Natural killer cell (primary cell): ENCODE measurements around the gene QRFPR. TPM values are rescaled to one million over a fixed set of nuclear protein-coding genes. Genes with fewer than 3 reads are reported as not detected.
"Not testable (repeated sequence)": the region's sequence is repeated elsewhere in the genome, so short reads cannot be mapped to it uniquely, and the experiment has no call there.

Experiments used
- ATAC-seq, 3 donors: fragments of 150-1000 bp in 2 of 3; fragments of 200-7000 bp in 1 of 3; cut with Tn5 transposase; 1 replicate in 1 of 3; 2 replicates in 2 of 3; pipeline ENCODE4 v1.10.0; 2021; ENCODE audit warnings: mild to moderate bottlenecking in 2 of 3, moderate library complexity in 2 of 3
- DNase-seq, 2 donors: peaks; one replicate each; pipeline versions ENCODE4 v3.0.0 to v3.0.0-alpha.2; 2013 to 2021; ENCODE audit warnings: mixed read lengths in 1 of 2
- H3K27ac ChIP-seq: one replicate; pipeline ENCODE4 v1.5.1; 2013; ENCODE audit warnings: mild to moderate bottlenecking, low read length
- H3K27me3 ChIP-seq: one replicate; pipeline ENCODE4 v1.6.1; 2013; ENCODE audit warnings: low read length; ENCODE audit not compliant: control insufficient read depth, insufficient read depth
- H3K36me3 ChIP-seq: one replicate; pipeline ENCODE4 v1.6.1; 2013; ENCODE audit warnings: low read length; ENCODE audit not compliant: control insufficient read depth, insufficient read depth
- H3K4me1 ChIP-seq: one replicate; pipeline ENCODE4 v1.6.1; 2013; ENCODE audit warnings: low read length; ENCODE audit not compliant: control insufficient read depth, insufficient read depth
- H3K4me3 ChIP-seq: one replicate; pipeline ENCODE4 v1.5.1; 2013; ENCODE audit warnings: low read length
- H3K9me3 ChIP-seq: one replicate; pipeline ENCODE4 v1.6.1; 2013; ENCODE audit warnings: low read length; ENCODE audit not compliant: control insufficient read depth, insufficient read depth
- H3K27ac Mint-ChIP-seq, 2 donors: one replicate each; pipeline ENCODE4 v1.8.0; 2022; ENCODE audit warnings: mild to moderate bottlenecking in 2 of 2, mixed read lengths in 2 of 2, moderate library complexity in 1 of 2
- H3K27me3 Mint-ChIP-seq, 2 donors: one replicate each; pipeline ENCODE4 v1.8.0; 2022; ENCODE audit warnings: low read depth in 2 of 2, mixed read lengths in 2 of 2
- H3K36me3 Mint-ChIP-seq: one replicate; pipeline ENCODE4 v1.8.0; 2022; ENCODE audit warnings: mixed read lengths
- H3K4me1 Mint-ChIP-seq, 2 donors: one replicate each; pipeline ENCODE4 v1.8.0; 2022; ENCODE audit warnings: mixed read lengths in 2 of 2
- H3K4me3 Mint-ChIP-seq: one replicate; pipeline ENCODE4 v1.8.0; 2022; ENCODE audit warnings: mild to moderate bottlenecking, moderate library complexity, mixed read lengths
- H3K9me3 Mint-ChIP-seq, 2 donors: one replicate each; pipeline ENCODE4 v1.8.0; 2022; ENCODE audit warnings: mixed read lengths in 2 of 2
- CTCF ChIP-seq: fragments of 200-600 bp; IDR thresholded peaks from one replicate; pipeline ENCODE4 v1.8.0; 2022; ENCODE audit warnings: antibody characterized with exemption
- WGBS: methylation state at CpG from one replicate; pipeline ENCODE4 v1.1.7; 2013; ENCODE audit warnings: missing lambda C conversion rate; ENCODE audit not compliant: insufficient coverage; 5-methylcytosine and 5-hydroxymethylcytosine counted together
- intact Hi-C: fragments of 100-400 bp; cut with micrococcal nuclease; formaldehyde crosslinking; loops from one replicate; pipeline ENCODE4 v1.14.2; 2022
- total RNA-seq, 4 donors: library from RNA; stranded (reverse); fragments of 120-200 nt in 1 of 4; gene quantifications; one replicate each; pipeline versions ENCODE4 v1.2.3 to v1.2.4, GENCODE V29; 2013 to 2022

Gene QRFPR
- total RNA-seq, 3 donors from 2014 or later (not counting 1 experiment from before 2014, with no cell fraction given), result not detected

DNA sequence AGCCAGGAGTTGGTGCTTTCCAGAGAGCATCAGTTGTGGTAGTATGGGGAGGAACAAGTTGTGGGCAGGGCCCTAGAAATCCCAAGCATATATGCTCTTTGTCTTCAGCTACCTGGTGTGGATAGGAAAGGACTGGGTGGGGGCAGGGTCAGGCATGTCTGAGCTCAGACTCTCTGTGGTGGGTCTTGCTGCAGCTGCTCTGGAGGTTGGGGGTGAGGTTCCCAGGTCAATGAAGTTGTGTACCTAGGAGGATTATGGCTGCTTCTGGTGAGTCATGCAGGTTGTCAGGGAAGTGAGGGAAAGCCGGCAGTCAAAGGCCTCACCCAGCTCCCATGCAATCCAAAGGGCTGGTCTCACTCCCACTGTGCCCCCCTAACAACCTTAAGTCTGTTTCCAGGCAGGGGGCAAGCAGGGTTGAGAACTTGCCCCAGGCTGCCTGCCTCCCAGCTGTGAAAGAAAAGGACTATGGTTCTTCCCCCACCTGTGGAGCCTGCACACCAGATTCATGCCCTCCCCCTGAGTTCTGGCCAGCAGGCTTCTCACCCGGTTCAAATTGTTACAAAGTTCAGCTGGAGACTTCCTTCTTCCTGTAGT lies 30.4 kb upstream of the QRFPR start:
- no peaks in the 10 kb centered on the region for H3K4me1 ChIP-seq
- Mint-ChIP-seq H3K4me1 (no peaks in the 10 kb centered on the region), H3K27ac (no peak overlapping the region), H3K4me3 (no peak overlapping the region), H3K9me3 (peaks cover 7 to 8% of the 10 kb centered on the region in 2 donors), H3K27me3 (peaks cover 0 to 8% of the 10 kb centered on the region in 2 donors), H3K36me3 (no peaks in the 10 kb centered on the region)
- no peaks in the 10 kb centered on the region for H3K36me3 ChIP-seq
- DNase-seq (no peak), ATAC-seq (no peak)
- intact Hi-C loops, result no loop called here
- WGBS, result 67% methylated on average over 2 of the region's 2 CpGs
- no peak overlapping the region for H3K27ac ChIP-seq
- H3K27me3 ChIP-seq, result no peaks in the 10 kb centered on the region
- H3K4me3 ChIP-seq, result no peak overlapping the region
- H3K9me3 ChIP-seq, result peaks cover 4% of the 10 kb centered on the region
- TF ChIP-seq CTCF, result no peak

GRCh38 chr4:121408567-121408966 lies 27.7 kb upstream of the QRFPR start:
- H3K4me1 Mint-ChIP-seq, H3K27ac ChIP-seq, H3K27me3 Mint-ChIP-seq, intact Hi-C loops, ATAC-seq, DNase-seq, H3K27ac Mint-ChIP-seq, H3K4me3 Mint-ChIP-seq, H3K9me3 Mint-ChIP-seq, H3K4me3 ChIP-seq, H3K36me3 Mint-ChIP-seq, H3K4me1 ChIP-seq, H3K9me3 ChIP-seq, H3K27me3 ChIP-seq, H3K36me3 ChIP-seq: not testable (repeated sequence)
- 65% methylated on average over 1 of the region's 2 CpGs for WGBS

DNA sequence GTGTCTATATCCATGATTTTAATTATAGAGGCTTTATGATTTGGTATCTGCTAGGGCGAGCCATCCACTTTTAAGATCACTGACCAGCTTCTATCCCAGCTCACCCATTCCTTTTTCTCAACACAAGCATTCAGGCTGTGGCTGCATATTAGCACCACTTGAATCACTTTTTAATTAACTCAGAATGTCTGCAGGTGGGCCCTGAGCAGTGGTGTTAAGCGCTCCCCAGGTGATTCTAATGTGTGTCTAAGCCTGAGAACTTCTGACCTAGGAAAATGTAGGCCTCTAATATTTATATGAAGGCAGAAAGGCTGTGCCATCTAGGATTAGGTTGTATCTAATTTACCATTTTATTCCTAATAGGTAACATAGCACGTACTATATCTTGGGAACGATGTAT lies 19.8 kb upstream of the QRFPR start:
- H3K36me3 Mint-ChIP-seq, result no peaks in the 10 kb centered on the region
- no peak for ATAC-seq

GRCh38 chr4:121397941-121398601 lies 17.3 kb upstream of the QRFPR start:
- Mint-ChIP-seq H3K4me1 (no peaks in the 10 kb centered on the region), H3K9me3 (no peaks in the 10 kb centered on the region), H3K36me3 (no peaks in the 10 kb centered on the region), H3K4me3 (no peak overlapping the region), H3K27ac (no peak overlapping the region), H3K27me3 (peaks cover 5 to 6% of the 10 kb centered on the region in 2 donors)
- H3K4me1 ChIP-seq, result no peaks in the 10 kb centered on the region
- DNase-seq (no peak), ATAC-seq (no peak)
- WGBS, result 89% methylated on average over 1 of the region's 1 CpG
- H3K27ac ChIP-seq, result no peak overlapping the region
- H3K36me3 ChIP-seq, result no peaks in the 10 kb centered on the region
- no peak for TF ChIP-seq CTCF
- H3K9me3 ChIP-seq, result no peaks in the 10 kb centered on the region
- H3K4me3 ChIP-seq, result no peak overlapping the region
- intact Hi-C loops, result no loop called here
- H3K27me3 ChIP-seq, result no peaks in the 10 kb centered on the region

More for the DNA sequence above, 19.8 kb upstream of the QRFPR start:
- no peaks in the 10 kb centered on the region for H3K4me1 ChIP-seq
- no peak for DNase-seq
- no peaks in the 10 kb centered on the region for H3K27me3 ChIP-seq
- peaks cover 3 to 13% of the 10 kb centered on the region in 2 donors for H3K27me3 Mint-ChIP-seq
- no peaks in the 10 kb centered on the region for H3K9me3 Mint-ChIP-seq
- H3K27ac ChIP-seq, result no peak overlapping the region
- TF ChIP-seq CTCF, result no peak
- H3K4me1 Mint-ChIP-seq, result no peaks in the 10 kb centered on the region
- no peaks in the 10 kb centered on the region for H3K36me3 ChIP-seq
- intact Hi-C loops, result no loop called here
- H3K9me3 ChIP-seq, result no peaks in the 10 kb centered on the region
- H3K27ac Mint-ChIP-seq, result no peak overlapping the region
- H3K4me3 Mint-ChIP-seq, result no peak overlapping the region
- H3K4me3 ChIP-seq, result no peak overlapping the region
- 82% methylated on average over 2 of the region's 4 CpGs for WGBS
